Mucosa of stomach (tissue), 1 donor: Measurements from ENCODE around the gene MTX1.
"Not testable (repeated sequence)": the region's sequence is repeated elsewhere in the genome, so short reads cannot be mapped to it uniquely, and the experiment has no call there.

ENCODE experiments used
- H3K27me3 ChIP-seq: one replicate; pipeline ENCODE4 v1.7.0; 2013; ENCODE audit warnings: mild to moderate bottlenecking, low read length; ENCODE audit not compliant: control insufficient read depth, insufficient read depth
- H3K36me3 ChIP-seq: one replicate; pipeline ENCODE4 v1.7.0; 2013; ENCODE audit warnings: low read length; ENCODE audit not compliant: control insufficient read depth, insufficient read depth
- H3K4me1 ChIP-seq: one replicate; pipeline ENCODE4 v1.7.0; 2013; ENCODE audit warnings: mild to moderate bottlenecking, low read length; ENCODE audit not compliant: control insufficient read depth, insufficient read depth
- H3K4me3 ChIP-seq: one replicate; pipeline ENCODE4 v1.7.0; 2013; ENCODE audit warnings: low read length
- H3K9ac ChIP-seq: one replicate; pipeline ENCODE4 v1.7.0; 2013; ENCODE audit warnings: mild to moderate bottlenecking, low read length, moderate library complexity
- H3K9me3 ChIP-seq: one replicate; pipeline ENCODE4 v1.7.0; 2013; ENCODE audit warnings: mild to moderate bottlenecking, low read length, moderate library complexity; ENCODE audit not compliant: control insufficient read depth
- donor health status: Pancreatic carcinoma.

Gene MTX1

GRCh38 chr1:155186067-155186793 lies 22.3 kb upstream of the MTX1 start:
- H3K4me3 ChIP-seq = peak overlapping the region; percentile 52
- H3K4me1 ChIP-seq = peaks cover 46% of the 10 kb centered on the region
- H3K36me3 ChIP-seq = peaks cover 28% of the 10 kb centered on the region
- H3K9me3 ChIP-seq = no peaks in the 10 kb centered on the region
- no peaks in the 10 kb centered on the region for H3K27me3 ChIP-seq
- peak overlapping the region; percentile 88 for H3K9ac ChIP-seq

- Histone ChIP-seq H3K9ac (peak overlapping the region; percentile 88), H3K4me3 (peak overlapping the region; percentile 52), H3K27me3 (no peaks in the 10 kb centered on the region), H3K9me3 (no peaks in the 10 kb centered on the region), H3K4me1 (peaks cover 40% of the 10 kb centered on the region), H3K36me3 (peaks cover 28% of the 10 kb centered on the region)
Measured at GRCh38 chr1:155186794-155187455, 21.6 kb upstream of the MTX1 start.

GRCh38 chr1:155187456-155187891 lies 21.0 kb upstream of the MTX1 start:
- Histone ChIP-seq H3K36me3 (peaks cover 28% of the 10 kb centered on the region), H3K9me3 (no peaks in the 10 kb centered on the region), H3K4me3 (peak overlapping the region; percentile 52), H3K27me3 (no peaks in the 10 kb centered on the region), H3K4me1 (peaks cover 36% of the 10 kb centered on the region), H3K9ac (peak overlapping the region; percentile 88)

GRCh38 chr1:155188268-155188667 lies 20.2 kb upstream of the MTX1 start:
- Histone ChIP-seq H3K9ac (peak overlapping the region; percentile 88), H3K9me3 (no peaks in the 10 kb centered on the region), H3K27me3 (no peaks in the 10 kb centered on the region), H3K4me3 (peak overlapping the region; percentile 52), H3K4me1 (peaks cover 39% of the 10 kb centered on the region), H3K36me3 (peaks cover 28% of the 10 kb centered on the region)

- not testable (repeated sequence) for H3K9me3 ChIP-seq, H3K4me3 ChIP-seq, H3K27me3 ChIP-seq, H3K9ac ChIP-seq
- peaks cover 28% of the 10 kb centered on the region for H3K36me3 ChIP-seq
- peaks cover 41% of the 10 kb centered on the region for H3K4me1 ChIP-seq
Measured at GRCh38 chr1:155189926-155190325, 18.6 kb upstream of the MTX1 start.

- Histone ChIP-seq H3K9me3 (no peaks in the 10 kb centered on the region), H3K9ac (peak overlapping the region; percentile 93), H3K27me3 (no peaks in the 10 kb centered on the region), H3K36me3 (peaks cover 14% of the 10 kb centered on the region), H3K4me3 (peak overlapping the region; percentile 86), H3K4me1 (peaks cover 32% of the 10 kb centered on the region)
Measured at GRCh38 chr1:155191904-155192303, 16.6 kb upstream of the MTX1 start.

- Histone ChIP-seq H3K9ac (peak overlapping the region; percentile 93), H3K4me3 (peak overlapping the region; percentile 86), H3K4me1 (peaks cover 27% of the 10 kb centered on the region), H3K36me3 (peaks cover 7% of the 10 kb centered on the region), H3K9me3 (no peaks in the 10 kb centered on the region), H3K27me3 (no peaks in the 10 kb centered on the region)
Measured at GRCh38 chr1:155192346-155193274, 15.9 kb upstream of the MTX1 start.

- no peaks in the 10 kb centered on the region for H3K36me3 ChIP-seq
- peak overlapping the region; percentile 67 for H3K4me3 ChIP-seq
- H3K4me1 ChIP-seq = peaks cover 27% of the 10 kb centered on the region
- no peaks in the 10 kb centered on the region for H3K27me3 ChIP-seq
- H3K9ac ChIP-seq = peak overlapping the region; percentile 90
- no peaks in the 10 kb centered on the region for H3K9me3 ChIP-seq
Measured at GRCh38 chr1:155193275-155193990, 15.1 kb upstream of the MTX1 start.

- not testable (repeated sequence) for H3K9me3 ChIP-seq, H3K27me3 ChIP-seq, H3K36me3 ChIP-seq
- peaks cover 27% of the 10 kb centered on the region for H3K4me1 ChIP-seq
- peak overlapping the region; percentile 67 for H3K4me3 ChIP-seq
- H3K9ac ChIP-seq = peak overlapping the region; percentile 90
Measured at GRCh38 chr1:155193991-155194240, 14.6 kb upstream of the MTX1 start.

- no peaks in the 10 kb centered on the region for H3K9me3 ChIP-seq
- peak overlapping the region; percentile 38 for H3K4me3 ChIP-seq
- no peaks in the 10 kb centered on the region for H3K27me3 ChIP-seq
- H3K36me3 ChIP-seq = no peaks in the 10 kb centered on the region
- peak overlapping the region; percentile 64 for H3K9ac ChIP-seq
- peaks cover 27% of the 10 kb centered on the region for H3K4me1 ChIP-seq
Measured at GRCh38 chr1:155195201-155196102, 13.0 kb upstream of the MTX1 start.
